B cell (primary cell): ENCODE data around the gene WNK4.

ENCODE experiments used
- CTCF ChIP-seq: fragments of 200-600 bp; IDR thresholded peaks from one replicate; pipeline ENCODE4 v1.8.0; 2022; ENCODE audit warnings: antibody characterized with exemption, mild to moderate bottlenecking
- EZH2 ChIP-seq: IDR thresholded peaks from 2 replicates; pipeline ENCODE4 v1.6.1; 2012; ENCODE audit warnings: borderline replicate concordance, low read depth, mild to moderate bottlenecking, moderate library complexity, low read length; ENCODE audit not compliant: insufficient read depth, poor library complexity, severe bottlenecking

GRCh38 chr17:42818379-42818778 is 38.0 kb downstream of the WNK4 start:
- no peak for TF ChIP-seq EZH2
- no peak for TF ChIP-seq CTCF
